RWPE2 (cell line): Measurements from ENCODE around the gene GLTP.

ENCODE experiments used
- ATAC-seq: fragments of 200-7000 bp; cut with Tn5 transposase; 3 replicates; pipeline ENCODE4 v1.9.1; 2021; ENCODE audit warnings: low read depth
- DNase-seq: peaks from one replicate; pipeline ENCODE4 v3.0.0-alpha.2; 2020; ENCODE audit warnings: low spot score
- H3K27ac ChIP-seq: fragments of 450-650 bp; 2 replicates; pipeline ENCODE4 v1.5.1; 2017; ENCODE audit warnings: mild to moderate bottlenecking; ENCODE audit not compliant: poor library complexity, severe bottlenecking
- H3K27me3 ChIP-seq: fragments of 250-450 bp; sonication (Bioruptor Pico); 2 replicates; pipeline ENCODE4 v1.5.1; 2021; ENCODE audit warnings: mild to moderate bottlenecking, moderate library complexity; ENCODE audit not compliant: insufficient read depth, poor library complexity, severe bottlenecking
- H3K36me3 ChIP-seq: fragments of 250-450 bp; sonication (Bioruptor Pico); 2 replicates; pipeline ENCODE4 v1.5.1; 2020; ENCODE audit warnings: low read depth, mild to moderate bottlenecking, moderate library complexity
- H3K4me1 ChIP-seq: fragments of 250-450 bp; sonication (Bioruptor Pico); 2 replicates; pipeline ENCODE4 v1.5.1; 2021; ENCODE audit warnings: mild to moderate bottlenecking, moderate library complexity; ENCODE audit not compliant: insufficient read depth, poor library complexity, severe bottlenecking
- H3K4me3 ChIP-seq: fragments of 250-450 bp; sonication (Bioruptor Pico); 2 replicates; pipeline ENCODE4 v1.5.1; 2021; ENCODE audit warnings: mild to moderate bottlenecking, moderate library complexity; ENCODE audit not compliant: severe bottlenecking
- H3K9me3 ChIP-seq: fragments of 250-450 bp; sonication (Bioruptor Pico); 2 replicates; pipeline ENCODE4 v1.5.1; 2021; ENCODE audit warnings: mild to moderate bottlenecking, moderate library complexity; ENCODE audit not compliant: severe bottlenecking
- TF ChIP-seq, protein P1 (sequence below): fragments of 450-650 bp; IDR thresholded peaks from one replicate; pipeline ENCODE4 v1.5.1; 2017; ENCODE audit warnings: mild to moderate bottlenecking, moderate library complexity; ENCODE audit not compliant: poor library complexity, severe bottlenecking

GLTP gene

DNA sequence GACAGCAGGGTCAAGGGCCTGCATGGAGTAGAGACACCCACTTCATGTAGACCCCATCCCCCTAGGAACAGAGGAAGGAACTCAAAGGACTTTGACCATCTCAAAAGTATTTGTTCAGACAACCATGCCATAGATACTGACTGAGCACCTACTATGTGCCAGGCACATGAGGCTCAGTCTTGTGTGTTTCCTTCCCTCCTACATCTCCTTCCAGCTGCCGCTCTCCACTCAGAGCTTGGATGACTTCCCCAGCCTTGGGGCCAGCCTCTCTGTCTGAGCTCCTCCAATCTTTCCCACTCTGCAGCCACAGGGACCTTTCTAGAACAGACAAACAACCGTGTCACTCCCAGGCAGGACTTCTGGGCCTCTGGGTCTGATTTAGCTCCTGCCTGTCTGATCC lies 49.6 kb downstream of the GLTP start:
- TF ChIP-seq, protein P1, sequence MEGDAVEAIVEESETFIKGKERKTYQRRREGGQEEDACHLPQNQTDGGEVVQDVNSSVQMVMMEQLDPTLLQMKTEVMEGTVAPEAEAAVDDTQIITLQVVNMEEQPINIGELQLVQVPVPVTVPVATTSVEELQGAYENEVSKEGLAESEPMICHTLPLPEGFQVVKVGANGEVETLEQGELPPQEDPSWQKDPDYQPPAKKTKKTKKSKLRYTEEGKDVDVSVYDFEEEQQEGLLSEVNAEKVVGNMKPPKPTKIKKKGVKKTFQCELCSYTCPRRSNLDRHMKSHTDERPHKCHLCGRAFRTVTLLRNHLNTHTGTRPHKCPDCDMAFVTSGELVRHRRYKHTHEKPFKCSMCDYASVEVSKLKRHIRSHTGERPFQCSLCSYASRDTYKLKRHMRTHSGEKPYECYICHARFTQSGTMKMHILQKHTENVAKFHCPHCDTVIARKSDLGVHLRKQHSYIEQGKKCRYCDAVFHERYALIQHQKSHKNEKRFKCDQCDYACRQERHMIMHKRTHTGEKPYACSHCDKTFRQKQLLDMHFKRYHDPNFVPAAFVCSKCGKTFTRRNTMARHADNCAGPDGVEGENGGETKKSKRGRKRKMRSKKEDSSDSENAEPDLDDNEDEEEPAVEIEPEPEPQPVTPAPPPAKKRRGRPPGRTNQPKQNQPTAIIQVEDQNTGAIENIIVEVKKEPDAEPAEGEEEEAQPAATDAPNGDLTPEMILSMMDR, result no peak

DNA sequence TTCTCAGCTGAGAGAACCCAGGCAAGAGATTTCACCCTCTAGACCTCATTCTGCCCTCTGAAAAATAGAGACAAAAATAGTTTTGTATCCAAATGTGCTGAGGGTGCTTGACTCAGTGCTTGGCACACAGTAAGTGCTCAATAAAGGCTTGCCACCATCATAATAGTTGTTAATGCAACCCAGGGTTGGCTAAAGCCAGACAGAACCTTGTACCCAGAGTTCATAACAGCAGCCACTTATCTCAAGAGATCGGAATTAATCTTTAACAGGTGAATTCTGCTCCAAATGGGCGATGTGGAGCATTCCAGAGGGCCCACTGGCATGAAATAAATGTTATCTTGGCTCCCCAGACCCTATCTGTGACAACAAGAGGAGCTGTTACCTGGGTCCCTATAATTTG lies 50.1 kb downstream of the GLTP start:
- ATAC-seq (no peak), DNase-seq (no peak)
- TF ChIP-seq, protein P1, result no peak
- no peak overlapping the region for H3K4me3 ChIP-seq
- H3K4me1 ChIP-seq, result no peaks in the 10 kb centered on the region
- no peaks in the 10 kb centered on the region for H3K9me3 ChIP-seq
- H3K36me3 ChIP-seq, result no peaks in the 10 kb centered on the region
- no peak overlapping the region for H3K27ac ChIP-seq
- H3K27me3 ChIP-seq, result no peaks in the 10 kb centered on the region

More for the DNA sequence above, 49.6 kb downstream of the GLTP start:
- DNase-seq, result no peak
- Histone ChIP-seq H3K4me3 (no peak overlapping the region), H3K4me1 (no peaks in the 10 kb centered on the region), H3K9me3 (no peaks in the 10 kb centered on the region), H3K36me3 (no peaks in the 10 kb centered on the region), H3K27ac (no peak overlapping the region), H3K27me3 (no peaks in the 10 kb centered on the region)
- no peak; the same call in 2 of the 3 replicates for ATAC-seq

DNA sequence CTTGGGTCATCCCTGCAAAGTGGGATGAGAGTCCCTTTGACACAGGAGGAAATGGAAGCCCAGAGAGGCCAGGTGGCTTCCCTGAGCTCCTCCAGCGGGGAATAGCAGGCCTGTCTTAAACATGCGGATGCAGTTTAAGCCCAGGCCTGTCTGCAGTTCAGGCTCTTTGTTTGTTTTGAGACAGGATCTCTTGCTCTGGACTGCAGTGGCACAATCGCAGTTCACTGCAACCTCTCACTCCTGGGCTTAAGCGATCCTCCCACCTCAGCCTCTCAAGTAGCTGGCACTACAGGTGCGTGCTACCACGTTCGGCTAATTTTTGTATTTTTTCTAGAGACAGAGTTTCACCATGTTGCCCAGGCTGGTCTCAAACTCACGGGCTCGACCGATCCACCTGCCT lies 50.7 kb downstream of the GLTP start:
- DNase-seq (no peak), ATAC-seq (no peak)
- Histone ChIP-seq H3K4me3 (no peak overlapping the region), H3K36me3 (no peaks in the 10 kb centered on the region), H3K27ac (no peak overlapping the region), H3K4me1 (no peaks in the 10 kb centered on the region), H3K9me3 (no peaks in the 10 kb centered on the region), H3K27me3 (no peaks in the 10 kb centered on the region)
- TF ChIP-seq, protein P1, result no peak

DNA sequence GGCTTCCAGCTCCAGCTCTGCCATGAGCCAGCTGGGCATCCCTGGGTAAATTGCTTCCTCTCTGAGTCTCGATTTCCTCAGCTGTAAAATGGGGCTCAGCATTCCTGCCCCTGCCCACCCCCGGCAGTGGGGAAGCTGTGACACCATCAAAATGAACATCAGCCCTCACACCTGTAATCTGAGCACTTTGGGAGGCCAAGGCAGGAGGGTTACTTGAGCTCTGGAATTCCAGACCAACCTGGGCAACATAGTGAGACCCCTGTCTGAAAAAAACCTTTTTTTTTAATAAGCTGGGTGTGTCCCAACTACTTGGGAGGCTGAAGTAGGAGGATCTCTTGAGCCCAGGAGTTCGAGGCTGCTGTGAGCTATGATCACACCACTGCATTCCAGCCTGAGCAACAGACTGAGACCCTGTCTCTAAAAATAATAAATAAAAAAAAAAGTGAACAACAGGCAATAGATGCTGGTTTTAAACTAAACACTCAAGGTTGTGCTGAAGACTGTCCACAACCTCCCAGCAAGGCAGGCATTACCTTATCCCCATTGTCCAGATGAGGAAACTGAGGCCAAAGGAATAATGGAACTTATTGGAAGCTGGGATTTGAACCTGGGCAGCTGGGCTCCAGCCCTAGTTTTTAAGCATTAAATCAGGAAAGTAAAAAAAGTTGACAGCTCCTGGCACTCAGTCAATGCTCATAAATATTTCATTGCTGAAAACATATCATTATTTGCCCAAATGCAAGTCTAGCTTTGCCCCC lies 51.4 kb downstream of the GLTP start:
- Histone ChIP-seq H3K9me3 (no peaks in the 10 kb centered on the region), H3K4me1 (no peaks in the 10 kb centered on the region), H3K36me3 (no peaks in the 10 kb centered on the region), H3K27me3 (no peaks in the 10 kb centered on the region), H3K4me3 (no peak overlapping the region), H3K27ac (no peak overlapping the region)
- DNase-seq (no peak), ATAC-seq (no peak)
- TF ChIP-seq, protein P1, result no peak
